ENCODE data around the gene RMP24.

Gene RMP24

GRCh38 chr18:35972197-35973000, at the start of gene RMP24 (continued):
- TF ChIP-seq MTA1 (CRISPR knock-in tag; IDR thresholded peaks at IDR 0.05; ENCODE audit: borderline replicate concordance): peak; percentile 71; the same call in 1 of the 2 replicates
- TF ChIP-seq ZNF609 (CRISPR knock-in tag; IDR thresholded peaks at IDR 0.05; ENCODE audit: borderline replicate concordance): peak; percentile 56
- no peak for TF ChIP-seq MBNL3 (CRISPR knock-in tag; conservative IDR thresholded peaks at IDR 0.05)
- peak; percentile 72 to 86 for TF ChIP-seq POLR2A (IDR thresholded peaks at IDR 0.05; ENCODE audit: insufficient read depth in 1 of 2, low read depth in 2 of 2, low read length in 2 of 2)
- TF ChIP-seq, protein P1, sequence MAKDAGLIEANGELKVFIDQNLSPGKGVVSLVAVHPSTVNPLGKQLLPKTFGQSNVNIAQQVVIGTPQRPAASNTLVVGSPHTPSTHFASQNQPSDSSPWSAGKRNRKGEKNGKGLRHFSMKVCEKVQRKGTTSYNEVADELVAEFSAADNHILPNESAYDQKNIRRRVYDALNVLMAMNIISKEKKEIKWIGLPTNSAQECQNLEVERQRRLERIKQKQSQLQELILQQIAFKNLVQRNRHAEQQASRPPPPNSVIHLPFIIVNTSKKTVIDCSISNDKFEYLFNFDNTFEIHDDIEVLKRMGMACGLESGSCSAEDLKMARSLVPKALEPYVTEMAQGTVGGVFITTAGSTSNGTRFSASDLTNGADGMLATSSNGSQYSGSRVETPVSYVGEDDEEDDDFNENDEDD (CRISPR knock-in tag; IDR thresholded peaks at IDR 0.05; ENCODE audit: borderline replicate concordance): peak; percentile 49; the same call in 1 of the 2 replicates
- TF ChIP-seq NFIB (CRISPR knock-in tag; IDR thresholded peaks at IDR 0.05; ENCODE audit: borderline replicate concordance): no peak
- TF ChIP-seq GMEB1 (CRISPR knock-in tag; IDR thresholded peaks at IDR 0.05; ENCODE audit: borderline replicate concordance): peak; percentile 85
- 0 out of 2 replicates have a peak, but pooled peaks have one; percentile 67 for TF ChIP-seq DMAP1 (CRISPR knock-in tag; IDR thresholded peaks at IDR 0.05)
- TF ChIP-seq PRDM4 (CRISPR knock-in tag; IDR thresholded peaks at IDR 0.05; ENCODE audit: borderline replicate concordance): no peak
- no peak for TF ChIP-seq ADNP (CRISPR knock-in tag; IDR thresholded peaks at IDR 0.05)
- TF ChIP-seq ELF1 (CRISPR knock-in tag; IDR thresholded peaks at IDR 0.05): peak; percentile 81
- TF ChIP-seq, protein P2, sequence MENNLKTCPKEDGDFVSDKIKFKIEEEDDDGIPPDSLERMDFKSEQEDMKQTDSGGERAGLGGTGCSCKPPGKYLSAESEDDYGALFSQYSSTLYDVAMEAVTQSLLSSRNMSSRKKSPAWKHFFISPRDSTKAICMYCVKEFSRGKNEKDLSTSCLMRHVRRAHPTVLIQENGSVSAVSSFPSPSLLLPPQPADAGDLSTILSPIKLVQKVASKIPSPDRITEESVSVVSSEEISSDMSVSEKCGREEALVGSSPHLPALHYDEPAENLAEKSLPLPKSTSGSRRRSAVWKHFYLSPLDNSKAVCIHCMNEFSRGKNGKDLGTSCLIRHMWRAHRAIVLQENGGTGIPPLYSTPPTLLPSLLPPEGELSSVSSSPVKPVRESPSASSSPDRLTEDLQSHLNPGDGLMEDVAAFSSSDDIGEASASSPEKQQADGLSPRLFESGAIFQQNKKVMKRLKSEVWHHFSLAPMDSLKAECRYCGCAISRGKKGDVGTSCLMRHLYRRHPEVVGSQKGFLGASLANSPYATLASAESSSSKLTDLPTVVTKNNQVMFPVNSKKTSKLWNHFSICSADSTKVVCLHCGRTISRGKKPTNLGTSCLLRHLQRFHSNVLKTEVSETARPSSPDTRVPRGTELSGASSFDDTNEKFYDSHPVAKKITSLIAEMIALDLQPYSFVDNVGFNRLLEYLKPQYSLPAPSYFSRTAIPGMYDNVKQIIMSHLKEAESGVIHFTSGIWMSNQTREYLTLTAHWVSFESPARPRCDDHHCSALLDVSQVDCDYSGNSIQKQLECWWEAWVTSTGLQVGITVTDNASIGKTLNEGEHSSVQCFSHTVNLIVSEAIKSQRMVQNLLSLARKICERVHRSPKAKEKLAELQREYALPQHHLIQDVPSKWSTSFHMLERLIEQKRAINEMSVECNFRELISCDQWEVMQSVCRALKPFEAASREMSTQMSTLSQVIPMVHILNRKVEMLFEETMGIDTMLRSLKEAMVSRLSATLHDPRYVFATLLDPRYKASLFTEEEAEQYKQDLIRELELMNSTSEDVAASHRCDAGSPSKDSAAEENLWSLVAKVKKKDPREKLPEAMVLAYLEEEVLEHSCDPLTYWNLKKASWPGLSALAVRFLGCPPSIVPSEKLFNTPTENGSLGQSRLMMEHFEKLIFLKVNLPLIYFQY (CRISPR knock-in tag; IDR thresholded peaks at IDR 0.05; ENCODE audit: borderline replicate concordance): no peak; the same call in 1 of the 2 replicates
